IMR-90 (cell line): Measurements from ENCODE around the gene BASP1.

ENCODE experiments used
- BHLHE40 ChIP-seq: fragments of 150-350 bp; IDR thresholded peaks from 2 replicates; pipeline ENCODE4 v1.6.1; 2016; ENCODE audit warnings: mild to moderate bottlenecking, low read depth, low read length
- CHD1 ChIP-seq: IDR thresholded peaks from 2 replicates; pipeline ENCODE4 v1.6.1; 2012; ENCODE audit warnings: low read depth, low read length, improper control_type of control experiment
- CTCF ChIP-seq: conservative IDR thresholded peaks from 2 replicates; pipeline ENCODE4 v1.5.1; 2012; ENCODE audit warnings: mild to moderate bottlenecking, low read depth, low read length, improper control_type of control experiment
- ELK1 ChIP-seq: fragments of 150-350 bp; IDR thresholded peaks from 2 replicates; pipeline ENCODE4 v1.6.1; 2016; ENCODE audit warnings: low read depth, mild to moderate bottlenecking, low read length, moderate library complexity, borderline replicate concordance
- FOS ChIP-seq: fragments of 150-350 bp; IDR thresholded peaks from 2 replicates; pipeline ENCODE4 v1.6.1; 2016; ENCODE audit warnings: low read depth, low read length
- MAFK ChIP-seq: IDR thresholded peaks from 2 replicates; pipeline ENCODE4 v1.6.1; 2012; ENCODE audit warnings: low read depth, low read length, improper control_type of control experiment
- MAZ ChIP-seq: IDR thresholded peaks from 2 replicates; pipeline ENCODE4 v1.6.1; 2012; ENCODE audit warnings: low read depth, mild to moderate bottlenecking, low read length, improper control_type of control experiment, moderate library complexity, borderline replicate concordance
- MXI1 ChIP-seq: IDR thresholded peaks from 2 replicates; pipeline ENCODE4 v1.6.1; 2012; ENCODE audit warnings: low read depth, mild to moderate bottlenecking, low read length, moderate library complexity, borderline replicate concordance
- NFE2L2 ChIP-seq: fragments of 150-350 bp; IDR thresholded peaks from 2 replicates; pipeline ENCODE4 v1.6.1; 2016; ENCODE audit warnings: low read depth, mild to moderate bottlenecking, low read length
- POLR2A ChIP-seq: IDR thresholded peaks from 2 replicates; pipeline ENCODE4 v1.6.1; 2012; ENCODE audit warnings: mild to moderate bottlenecking, low read depth, low read length
- RAD21 ChIP-seq: IDR thresholded peaks from 2 replicates; pipeline ENCODE4 v1.6.1; 2012; ENCODE audit warnings: low read length, improper control_type of control experiment
- RCOR1 ChIP-seq: IDR thresholded peaks from 2 replicates; pipeline ENCODE4 v1.6.1; 2012; ENCODE audit warnings: mild to moderate bottlenecking, low read length, improper control_type of control experiment; ENCODE audit not compliant: insufficient replicate concordance
- USF2 ChIP-seq: fragments of 150-350 bp; IDR thresholded peaks from 2 replicates; pipeline ENCODE4 v1.6.1; 2017; ENCODE audit warnings: mild to moderate bottlenecking, antibody characterized with exemption, low read length, low read depth

GRCh38 chr5:17234374-17234773 lies 16.9 kb downstream of the BASP1 start:
- TF ChIP-seq CTCF (no peak), POLR2A (no peak), MXI1 (no peak), RCOR1 (no peak), BHLHE40 (no peak), ELK1 (no peak), NFE2L2 (no peak), FOS (no peak), MAZ (no peak), USF2 (no peak), MAFK (no peak), RAD21 (no peak), CHD1 (no peak)
